K562 (cell line): Measurements from ENCODE around the gene ARV1. TPM values are rescaled to one million over a fixed set of nuclear protein-coding genes. Genes with fewer than 3 reads are reported as not detected.
A peak's percentile ranks its signal among the peaks of the same experiment; 100 is the strongest.

Source experiments
- C11orf30 ChIP-seq: fragments of 450-650 bp; IDR thresholded peaks from 2 replicates; pipeline ENCODE4 v1.6.1; 2016; ENCODE audit warnings: low read depth, mild to moderate bottlenecking
- CREB1 ChIP-seq, 2 experiments: sonication (generic) in 1 of 2; formaldehyde crosslinking in 1 of 2; IDR thresholded peaks; 2 replicates each; pipeline versions ENCODE4 v1.6.1 to v1.8.0; 2012 to 2022; ENCODE audit warnings: inconsistent platforms in 1 of 2, mild to moderate bottlenecking in 1 of 2, missing genetic modification reagents in 1 of 2, moderate library complexity in 1 of 2
- CREM ChIP-seq: IDR thresholded peaks from 2 replicates; pipeline ENCODE4 v1.6.1; 2014; ENCODE audit warnings: antibody characterized with exemption, low read depth
- DDX20 ChIP-seq: fragments of 450-650 bp; IDR thresholded peaks from 2 replicates; pipeline ENCODE4 v1.6.1; 2016; ENCODE audit warnings: missing genetic modification characterization, low read depth, mild to moderate bottlenecking, missing compliant biosample characterization, moderate library complexity
- EGR1 ChIP-seq: fragments of 450-650 bp; conservative IDR thresholded peaks from 2 replicates; pipeline ENCODE4 v1.6.1; 2017; ENCODE audit warnings: mild to moderate bottlenecking
- EP300 ChIP-seq: IDR thresholded peaks from 2 replicates; pipeline ENCODE4 v1.6.1; 2012; ENCODE audit warnings: low read length, improper control_type of control experiment
- ESRRA ChIP-seq: fragments of 450-650 bp; IDR thresholded peaks from 2 replicates; pipeline ENCODE4 v1.6.1; 2014; ENCODE audit warnings: low read depth, mild to moderate bottlenecking, moderate library complexity, borderline replicate concordance
- ETV5 ChIP-seq: sonication (generic); formaldehyde crosslinking; IDR thresholded peaks from 2 replicates; pipeline ENCODE4 v1.4.0; 2020; ENCODE audit warnings: low read depth, mild to moderate bottlenecking, missing genetic modification reagents
- GABPB1 ChIP-seq: sonication (generic); formaldehyde crosslinking; IDR thresholded peaks from 2 replicates; pipeline ENCODE4 v1.8.0; 2022; ENCODE audit warnings: mild to moderate bottlenecking, missing genetic modification reagents
- HMGXB4 ChIP-seq: sonication (generic); formaldehyde crosslinking; IDR thresholded peaks from 2 replicates; pipeline ENCODE4 v1.8.1; 2023; ENCODE audit warnings: mild to moderate bottlenecking, missing genetic modification reagents
- KAT8 ChIP-seq: fragments of 450-650 bp; IDR thresholded peaks from 2 replicates; pipeline ENCODE4 v1.6.1; 2016; ENCODE audit warnings: low read depth, mild to moderate bottlenecking
- MECOM ChIP-seq: fragments of 250-450 bp; sonication (Bioruptor Pico); IDR thresholded peaks from 2 replicates; pipeline ENCODE4 v1.8.0; 2022; ENCODE audit warnings: inconsistent platforms
- NCOA2 ChIP-seq, 2 experiments: fragments of 450-650 bp; IDR thresholded peaks; 2 replicates each; pipeline ENCODE4 v1.6.1; 2018; ENCODE audit warnings: mild to moderate bottlenecking in 2 of 2, moderate library complexity in 1 of 2; ENCODE audit not compliant: partially characterized antibody in 2 of 2
- NR4A1 ChIP-seq, 2 experiments: fragments of 250-450 bp in 1 of 2; fragments of 450-650 bp in 1 of 2; sonication (Bioruptor Pico) in 1 of 2; IDR thresholded peaks; 2 replicates each; pipeline versions ENCODE4 v1.4.0 to v1.6.1; 2016 to 2020; ENCODE audit warnings: mild to moderate bottlenecking in 2 of 2, missing compliant biosample characterization in 1 of 2, missing genetic modification characterization in 1 of 2, moderate library complexity in 1 of 2
- PHB2 ChIP-seq: fragments of 450-650 bp; IDR thresholded peaks from 2 replicates; pipeline ENCODE4 v1.6.1; 2017; ENCODE audit warnings: low read depth
- PTRF ChIP-seq: fragments of 450-650 bp; IDR thresholded peaks from 2 replicates; pipeline ENCODE4 v1.6.1; 2016; ENCODE audit warnings: mild to moderate bottlenecking, missing genetic modification characterization, missing compliant biosample characterization
- RERE ChIP-seq: sonication (generic); formaldehyde crosslinking; IDR thresholded peaks from 2 replicates; pipeline ENCODE4 v1.8.0; 2023; ENCODE audit warnings: missing genetic modification reagents, mild to moderate bottlenecking, borderline replicate concordance
- TAF7 ChIP-seq: fragments of 450-650 bp; IDR thresholded peaks from 2 replicates; pipeline ENCODE4 v1.6.1; 2016; ENCODE audit warnings: missing genetic modification characterization, missing compliant biosample characterization
- ZBTB34 ChIP-seq: fragments of 250-450 bp; sonication (Bioruptor Pico); IDR thresholded peaks from 2 replicates; pipeline ENCODE4 v1.8.0; 2021; ENCODE audit warnings: mild to moderate bottlenecking, moderate library complexity
- ZNF668 ChIP-seq: fragments of 250-450 bp; sonication (Bioruptor Pico); IDR thresholded peaks from 2 replicates; pipeline ENCODE4 v1.8.0; 2022; ENCODE audit warnings: mild to moderate bottlenecking, inconsistent platforms
- polyA plus RNA-seq, 8 experiments: library from polyadenylated mRNA; depleted of rRNA in 4 of 8; stranded (reverse) in 5 of 8; unstranded in 3 of 8; fragments of >200 nt; fragmentation: Nextera tagmentation in 2 of 8; fragmentation: Illumina TruSeq in 1 of 8; extraction: Ambion mirVana in 2 of 8; extraction: Trizol in 1 of 8; gene quantifications; 2 replicates each; pipeline versions ENCODE4 v1.2.1 to v1.2.3, GENCODE V29; 2011 to 2014; ENCODE audit warnings: inconsistent platforms in 1 of 8, missing spikeins in 1 of 8
- total RNA-seq, 7 experiments: library from RNA; depleted of rRNA in 6 of 7; stranded (reverse); fragments of >200 nt in 6 of 7; fragmentation: Illumina TruSeq in 2 of 7; extraction: Trizol in 2 of 7; gene quantifications; 2 replicates each; pipeline versions ENCODE4 v1.2.1 to v1.2.3, GENCODE V29; 2011 to 2021; ENCODE audit warnings: low replicate concordance in 1 of 7

ARV1 gene
- total and polyA plus RNA-seq, 9 of the 15 experiments (the other 6 are each of a cell fraction or from before 2014, with no cell fraction given) = 54.8 to 139 (median 74.0) TPM

- TF ChIP-seq RERE (no peak), NR4A1 (CRISPR knock-in tag; IDR thresholded peaks at IDR 0.05) (no peak), NR4A1 (tag; IDR thresholded peaks at IDR 0.05) (no peak), PTRF (tag) (no peak), KAT8 (no peak), ETV5 (CRISPR knock-in tag) (no peak), ZBTB34 (CRISPR knock-in tag) (no peak), EP300 (peak; percentile 54; the same call in 1 of the 2 replicates), C11orf30 (peak; percentile 14; the same call in 1 of the 2 replicates), CREB1 (IDR thresholded peaks at IDR 0.05) (no peak), CREB1 (CRISPR knock-in tag; IDR thresholded peaks at IDR 0.05) (no peak), MECOM (CRISPR knock-in tag) (no peak), NCOA2 (IDR thresholded peaks at IDR 0.05; ENCODE audit: partially characterized antibody in 2 of 2) (no peak), EGR1 (no peak), ZNF668 (CRISPR knock-in tag) (0 out of 2 replicates have a peak, but pooled peaks have one; percentile 56), TAF7 (tag) (no peak), HMGXB4 (CRISPR knock-in tag) (no peak), ESRRA (no peak; the same call in 1 of the 2 replicates), PHB2 (peak; percentile 17; the same call in 1 of the 2 replicates), CREM (no peak), DDX20 (tag) (no peak), GABPB1 (CRISPR knock-in tag) (0 out of 2 replicates have a peak, but pooled peaks have one; percentile 7)
Measured at GRCh38 chr1:231046730-231047395, 68.0 kb downstream of the ARV1 start (continued).
